H9 (cell line): ENCODE data around the gene RADIL. TPM values are rescaled to one million over a fixed set of nuclear protein-coding genes. Genes with fewer than 3 reads are reported as not detected.

Experiments used
- DNase-seq: peaks from one replicate; pipeline ENCODE4 v3.0.0-alpha.2; 2017
- H2AFZ ChIP-seq: one replicate; pipeline ENCODE4 v1.6.1; 2013; ENCODE audit warnings: mild to moderate bottlenecking, low read length, control low read depth, moderate library complexity
- H2AK5ac ChIP-seq: 2 replicates; pipeline ENCODE4 v1.6.1; 2013; ENCODE audit warnings: low read length, control low read depth, mixed read lengths; ENCODE audit not compliant: insufficient read length
- H2BK120ac ChIP-seq: one replicate; pipeline ENCODE4 v1.6.1; 2013; ENCODE audit warnings: low read depth, mild to moderate bottlenecking, low read length, control low read depth, inconsistent platforms; ENCODE audit not compliant: poor library complexity, severe bottlenecking
- H2BK12ac ChIP-seq: 2 replicates; pipeline ENCODE4 v1.6.1; 2013; ENCODE audit warnings: low read length, control low read depth, mixed read lengths, low read depth; ENCODE audit not compliant: insufficient read length
- H2BK15ac ChIP-seq: 2 replicates; pipeline ENCODE4 v1.6.1; 2013; ENCODE audit warnings: low read depth, low read length, control low read depth
- H2BK20ac ChIP-seq: one replicate; pipeline ENCODE4 v1.6.1; 2013; ENCODE audit warnings: low read depth, mild to moderate bottlenecking, low read length, control low read depth, inconsistent platforms; ENCODE audit not compliant: poor library complexity, severe bottlenecking
- H2BK5ac ChIP-seq: 2 replicates; pipeline ENCODE4 v1.6.1; 2013; ENCODE audit warnings: low read length, control low read depth, mixed read lengths; ENCODE audit not compliant: insufficient read length
- H3K14ac ChIP-seq: 2 replicates; pipeline ENCODE4 v1.6.1; 2013; ENCODE audit warnings: low read length, control low read depth; ENCODE audit not compliant: insufficient read depth
- H3K18ac ChIP-seq: 2 replicates; pipeline ENCODE4 v1.6.1; 2013; ENCODE audit warnings: low read depth, mild to moderate bottlenecking, mixed read lengths, low read length, control low read depth; ENCODE audit not compliant: insufficient read length
- H3K23ac ChIP-seq: 2 replicates; pipeline ENCODE4 v1.6.1; 2013; ENCODE audit warnings: low read length, control low read depth, mixed read lengths, low read depth; ENCODE audit not compliant: insufficient read length
- H3K23me2 ChIP-seq: 2 replicates; pipeline ENCODE4 v1.6.1; 2013; ENCODE audit warnings: low read depth, mild to moderate bottlenecking, mixed read lengths, low read length, control low read depth; ENCODE audit not compliant: insufficient read length, poor library complexity, severe bottlenecking
- H3K27ac ChIP-seq: 2 replicates; pipeline ENCODE4 v1.5.1; 2013; ENCODE audit warnings: low read length, control low read depth, mixed read lengths, low read depth; ENCODE audit not compliant: insufficient read length
- H3K27me3 ChIP-seq: 2 replicates; pipeline ENCODE4 v1.6.1; 2013; ENCODE audit warnings: low read length, control low read depth, inconsistent platforms; ENCODE audit not compliant: insufficient read depth
- H3K4ac ChIP-seq: 2 replicates; pipeline ENCODE4 v1.6.1; 2013; ENCODE audit warnings: low read depth, mild to moderate bottlenecking, control low read depth, inconsistent platforms, low read length, moderate library complexity
- H3K4me1 ChIP-seq: 2 replicates; pipeline ENCODE4 v1.6.1; 2013; ENCODE audit warnings: low read length, control low read depth, inconsistent platforms; ENCODE audit not compliant: insufficient read depth
- H3K4me2 ChIP-seq: 2 replicates; pipeline ENCODE4 v1.6.1; 2013; ENCODE audit warnings: low read length, control low read depth, mixed read lengths; ENCODE audit not compliant: insufficient read length, insufficient read depth
- H3K56ac ChIP-seq: 2 replicates; pipeline ENCODE4 v1.6.1; 2013; ENCODE audit warnings: low read depth, mild to moderate bottlenecking, mixed read lengths, low read length, control low read depth; ENCODE audit not compliant: insufficient read length
- H3K79me1 ChIP-seq: 2 replicates; pipeline ENCODE4 v1.6.1; 2013; ENCODE audit warnings: low read depth, mild to moderate bottlenecking, moderate library complexity, low read length, control low read depth, inconsistent platforms; ENCODE audit not compliant: insufficient read depth, poor library complexity, severe bottlenecking
- H3K79me2 ChIP-seq: 2 replicates; pipeline ENCODE4 v1.6.1; 2013; ENCODE audit warnings: low read length, control low read depth, inconsistent platforms; ENCODE audit not compliant: insufficient read depth
- H3K9ac ChIP-seq: 2 replicates; pipeline ENCODE4 v1.6.1; 2013; ENCODE audit warnings: low read length, control low read depth, mixed read lengths; ENCODE audit not compliant: insufficient read length; ENCODE audit errors: extremely low read depth
- H3K9me3 ChIP-seq: one replicate; pipeline ENCODE4 v1.6.1; 2013; ENCODE audit warnings: low read depth, low read length, inconsistent platforms; ENCODE audit not compliant: control insufficient read depth
- H3T11ph ChIP-seq: one replicate; pipeline ENCODE4 v1.6.1; 2013; ENCODE audit warnings: mild to moderate bottlenecking, low read length, control low read depth, inconsistent platforms
- H4K20me1 ChIP-seq: one replicate; pipeline ENCODE4 v1.6.1; 2013; ENCODE audit not compliant: control insufficient read depth, insufficient read length, insufficient read depth
- H4K5ac ChIP-seq: 2 replicates; pipeline ENCODE4 v1.6.1; 2013; ENCODE audit warnings: low read depth, mild to moderate bottlenecking, mixed read lengths, low read length, control low read depth; ENCODE audit not compliant: insufficient read length
- H4K8ac ChIP-seq: replicated peaks from 2 replicates; pipeline ENCODE4 v1.6.1; 2013; ENCODE audit warnings: low read length, control low read depth, mixed read lengths, low read depth; ENCODE audit not compliant: insufficient read length
- H4K91ac ChIP-seq: 2 replicates; pipeline ENCODE4 v1.6.1; 2013; ENCODE audit warnings: low read depth, mild to moderate bottlenecking, moderate library complexity, mixed read lengths, low read length, control low read depth; ENCODE audit not compliant: insufficient read length
- H3K27ac Mint-ChIP-seq, 3 experiments: 2 replicates in 2 of 3; 3 replicates in 1 of 3; pipeline ENCODE4 v1.8.0; 2020 to 2021; ENCODE audit warnings: mixed read lengths in 3 of 3, mild to moderate bottlenecking in 1 of 3, moderate library complexity in 1 of 3
- H3K27me3 Mint-ChIP-seq: 2 replicates; pipeline ENCODE4 v1.8.0; 2021; ENCODE audit warnings: low read depth, mild to moderate bottlenecking, moderate library complexity, mixed read lengths
- H3K36me3 Mint-ChIP-seq, 3 experiments: 2 replicates in 2 of 3; 3 replicates in 1 of 3; pipeline ENCODE4 v1.8.0; 2020 to 2021; ENCODE audit warnings: low read depth in 3 of 3, mixed read lengths in 3 of 3; ENCODE audit not compliant: insufficient read depth in 1 of 3
- H3K4me1 Mint-ChIP-seq, 2 experiments: 2 replicates each; pipeline ENCODE4 v1.8.0; 2020; ENCODE audit warnings: mixed read lengths in 2 of 2
- H3K4me3 Mint-ChIP-seq, 2 experiments: 2 replicates in 1 of 2; 3 replicates in 1 of 2; pipeline ENCODE4 v1.8.0; 2020 to 2021; ENCODE audit warnings: mild to moderate bottlenecking in 2 of 2, mixed read lengths in 2 of 2, moderate library complexity in 1 of 2
- H3K9me3 Mint-ChIP-seq, 2 experiments: 2 replicates in 1 of 2; 3 replicates in 1 of 2; pipeline ENCODE4 v1.8.0; 2020; ENCODE audit warnings: mild to moderate bottlenecking in 2 of 2, mixed read lengths in 2 of 2, moderate library complexity in 1 of 2
- CTCF ChIP-seq: fragments of 200-600 bp; sonication (generic); conservative IDR thresholded peaks from 3 replicates; pipeline ENCODE4 v1.8.0; 2021; ENCODE audit warnings: antibody characterized with exemption, mild to moderate bottlenecking
- WGBS: extraction: QIAGEN DNeasy Blood & Tissue Kit; methylation state at CpG from one replicate; pipeline ENCODE4 v1.1.7; 2013; ENCODE audit warnings: missing lambda C conversion rate, low lambda C conversion rate, mixed read lengths; ENCODE audit not compliant: insufficient read length; ENCODE audit errors: extremely low coverage; 5-methylcytosine and 5-hydroxymethylcytosine counted together
- total RNA-seq: library from RNA; stranded (reverse); gene quantifications from 2 replicates; pipeline ENCODE4 v1.2.1, GENCODE V29; 2021

The RADIL gene
- total RNA-seq, 1 experiment from 2014 or later, result 4.7 TPM

GRCh38 chr7:4836206-4836661, 47.3 kb downstream of the RADIL start:
- Histone ChIP-seq H3K4me2 (no peak overlapping the region), H2BK15ac (no peak overlapping the region), H3K9me3 (no peaks in the 10 kb centered on the region), H2BK120ac (no peak overlapping the region), H3K27ac (no peak overlapping the region), H3K23me2 (no peaks in the 10 kb centered on the region), H3T11ph (no peak overlapping the region), H3K4me1 (no peaks in the 10 kb centered on the region), H4K91ac (no peak overlapping the region), H3K18ac (no peak overlapping the region), H4K5ac (no peak overlapping the region), H3K14ac (no peak overlapping the region; the same call in 1 of the 2 replicates), H2BK5ac (no peak overlapping the region), H2AFZ (no peak overlapping the region), H3K9ac (no peak overlapping the region), H3K56ac (no peak overlapping the region), H3K79me2 (no peaks in the 10 kb centered on the region), H2AK5ac (no peak overlapping the region), H2BK12ac (no peak overlapping the region), H3K27me3 (no peaks in the 10 kb centered on the region), H4K20me1 (no peaks in the 10 kb centered on the region), H4K8ac (no peak overlapping the region), H2BK20ac (no peak overlapping the region), H3K4ac (no peak overlapping the region), H3K79me1 (no peaks in the 10 kb centered on the region), H3K23ac (no peak overlapping the region)
- TF ChIP-seq CTCF, result no peak
- no peak for DNase-seq
- H3K27ac Mint-ChIP-seq, result no peak overlapping the region; a peak in 1 of 7 replicates
- H3K4me1 Mint-ChIP-seq, result peaks cover 0 to 7% of the 10 kb centered on the region in 2 experiments; a peak in 3 of 4 replicates
- no CpG with 5 or more reads among the region's 30 CpGs for WGBS
- no peak overlapping the region for H3K4me3 Mint-ChIP-seq
- H3K36me3 Mint-ChIP-seq, result no peaks in the 10 kb centered on the region
- no peaks in the 10 kb centered on the region for H3K9me3 Mint-ChIP-seq
- H3K27me3 Mint-ChIP-seq, result no peaks in the 10 kb centered on the region; the same call in 1 of the 2 replicates
